Upper lobe of left lung (tissue), 4 donors: ENCODE measurements around the gene DNAJC10.

ENCODE experiments used
- EP300 ChIP-seq, 4 donors: sonication (generic); formaldehyde crosslinking; IDR thresholded peaks; one replicate each; pipeline ENCODE4 v1.5.1; 2017; ENCODE audit warnings: antibody characterized with exemption in 4 of 4, control low read depth in 2 of 4
- POLR2A ChIP-seq, 4 donors: fragments of 450-650 bp; IDR thresholded peaks; one replicate each; pipeline ENCODE4 v1.5.1; 2016 to 2017; ENCODE audit warnings: antibody characterized with exemption in 4 of 4, mild to moderate bottlenecking in 2 of 4
- POLR2AphosphoS5 ChIP-seq, 2 donors: sonication (generic); formaldehyde crosslinking; IDR thresholded peaks; one replicate each; pipeline ENCODE4 v1.5.1; 2017; ENCODE audit warnings: antibody characterized with exemption in 2 of 2
- TF ChIP-seq, protein P1 (sequence below), 6 experiments: fragments of 450-650 bp in 4 of 6; fragments of 200-600 bp in 2 of 6; sonication (generic) in 2 of 6; IDR thresholded peaks; one replicate each; pipeline ENCODE4 v1.5.1; 2016 to 2019; ENCODE audit warnings: antibody characterized with exemption in 6 of 6

DNA sequence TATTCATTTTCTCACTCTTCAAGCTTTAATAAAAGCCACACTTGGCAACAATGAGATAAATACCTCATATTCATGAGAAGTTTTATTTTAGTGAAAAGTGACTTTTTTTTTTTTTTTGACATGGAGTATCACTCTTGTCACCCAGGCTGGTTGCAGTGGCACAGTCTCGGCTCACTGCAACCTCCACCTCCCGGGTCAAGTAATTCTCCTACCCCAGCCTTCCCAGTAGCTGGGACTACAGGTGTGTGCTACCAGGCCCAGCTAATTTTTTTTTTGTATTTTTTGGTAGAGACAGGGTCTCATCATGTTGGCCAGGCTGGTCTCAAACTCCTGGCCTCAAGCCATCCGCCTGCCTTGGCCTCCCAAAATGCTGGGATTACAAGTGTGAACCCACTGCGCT is 103.4 kb downstream of the DNAJC10 start:
- TF ChIP-seq, protein P1, sequence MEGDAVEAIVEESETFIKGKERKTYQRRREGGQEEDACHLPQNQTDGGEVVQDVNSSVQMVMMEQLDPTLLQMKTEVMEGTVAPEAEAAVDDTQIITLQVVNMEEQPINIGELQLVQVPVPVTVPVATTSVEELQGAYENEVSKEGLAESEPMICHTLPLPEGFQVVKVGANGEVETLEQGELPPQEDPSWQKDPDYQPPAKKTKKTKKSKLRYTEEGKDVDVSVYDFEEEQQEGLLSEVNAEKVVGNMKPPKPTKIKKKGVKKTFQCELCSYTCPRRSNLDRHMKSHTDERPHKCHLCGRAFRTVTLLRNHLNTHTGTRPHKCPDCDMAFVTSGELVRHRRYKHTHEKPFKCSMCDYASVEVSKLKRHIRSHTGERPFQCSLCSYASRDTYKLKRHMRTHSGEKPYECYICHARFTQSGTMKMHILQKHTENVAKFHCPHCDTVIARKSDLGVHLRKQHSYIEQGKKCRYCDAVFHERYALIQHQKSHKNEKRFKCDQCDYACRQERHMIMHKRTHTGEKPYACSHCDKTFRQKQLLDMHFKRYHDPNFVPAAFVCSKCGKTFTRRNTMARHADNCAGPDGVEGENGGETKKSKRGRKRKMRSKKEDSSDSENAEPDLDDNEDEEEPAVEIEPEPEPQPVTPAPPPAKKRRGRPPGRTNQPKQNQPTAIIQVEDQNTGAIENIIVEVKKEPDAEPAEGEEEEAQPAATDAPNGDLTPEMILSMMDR (IDR thresholded peaks at IDR 0.05): no peak
- no peak for TF ChIP-seq POLR2A (IDR thresholded peaks at IDR 0.05)
- TF ChIP-seq EP300 (IDR thresholded peaks at IDR 0.05): no peak
- TF ChIP-seq POLR2AphosphoS5 (IDR thresholded peaks at IDR 0.05): no peak
